PFSK-1 (cell line): ENCODE measurements around the gene KRTAP2-1.
"Not testable (repeated sequence)": the region's sequence is repeated elsewhere in the genome, so short reads cannot be mapped to it uniquely, and the experiment has no call there.

Source experiments
- FOXP2 ChIP-seq: optimal IDR thresholded peaks from 2 replicates; pipeline ENCODE3; 2011; ENCODE audit warnings: borderline replicate concordance, control low read depth, inconsistent platforms; ENCODE audit not compliant: insufficient read depth; ENCODE audit errors: extremely low read length, extremely low read depth
- POLR2AphosphoS5 ChIP-seq: IDR thresholded peaks from 2 replicates; pipeline ENCODE4 v1.6.1; 2012; ENCODE audit warnings: low read depth, mild to moderate bottlenecking, control low read depth, low read length, moderate library complexity
- SIN3A ChIP-seq: IDR thresholded peaks from 2 replicates; pipeline ENCODE4 v1.6.1; 2012; ENCODE audit warnings: mild to moderate bottlenecking, low read length, moderate library complexity, borderline replicate concordance; ENCODE audit not compliant: insufficient read depth
- TAF1 ChIP-seq: IDR thresholded peaks from 2 replicates; pipeline ENCODE4 v1.6.1; 2012; ENCODE audit warnings: low read length, control low read depth, borderline replicate concordance; ENCODE audit not compliant: insufficient read depth
- TF ChIP-seq, protein P1 (sequence below), 2 experiments: IDR thresholded peaks; 2 replicates each; pipeline versions ENCODE4 v1.6.1 to v1.8.0; 2011 to 2012; ENCODE audit warnings: low read depth in 2 of 2, low read length in 2 of 2, control low read depth in 1 of 2, inconsistent platforms in 1 of 2, mild to moderate bottlenecking in 1 of 2, moderate library complexity in 1 of 2; ENCODE audit not compliant: insufficient read depth in 1 of 2

KRTAP2-1 gene

GRCh38 chr17:41037853-41038350, 9.2 kb downstream of the KRTAP2-1 start:
- TF ChIP-seq, protein P1, sequence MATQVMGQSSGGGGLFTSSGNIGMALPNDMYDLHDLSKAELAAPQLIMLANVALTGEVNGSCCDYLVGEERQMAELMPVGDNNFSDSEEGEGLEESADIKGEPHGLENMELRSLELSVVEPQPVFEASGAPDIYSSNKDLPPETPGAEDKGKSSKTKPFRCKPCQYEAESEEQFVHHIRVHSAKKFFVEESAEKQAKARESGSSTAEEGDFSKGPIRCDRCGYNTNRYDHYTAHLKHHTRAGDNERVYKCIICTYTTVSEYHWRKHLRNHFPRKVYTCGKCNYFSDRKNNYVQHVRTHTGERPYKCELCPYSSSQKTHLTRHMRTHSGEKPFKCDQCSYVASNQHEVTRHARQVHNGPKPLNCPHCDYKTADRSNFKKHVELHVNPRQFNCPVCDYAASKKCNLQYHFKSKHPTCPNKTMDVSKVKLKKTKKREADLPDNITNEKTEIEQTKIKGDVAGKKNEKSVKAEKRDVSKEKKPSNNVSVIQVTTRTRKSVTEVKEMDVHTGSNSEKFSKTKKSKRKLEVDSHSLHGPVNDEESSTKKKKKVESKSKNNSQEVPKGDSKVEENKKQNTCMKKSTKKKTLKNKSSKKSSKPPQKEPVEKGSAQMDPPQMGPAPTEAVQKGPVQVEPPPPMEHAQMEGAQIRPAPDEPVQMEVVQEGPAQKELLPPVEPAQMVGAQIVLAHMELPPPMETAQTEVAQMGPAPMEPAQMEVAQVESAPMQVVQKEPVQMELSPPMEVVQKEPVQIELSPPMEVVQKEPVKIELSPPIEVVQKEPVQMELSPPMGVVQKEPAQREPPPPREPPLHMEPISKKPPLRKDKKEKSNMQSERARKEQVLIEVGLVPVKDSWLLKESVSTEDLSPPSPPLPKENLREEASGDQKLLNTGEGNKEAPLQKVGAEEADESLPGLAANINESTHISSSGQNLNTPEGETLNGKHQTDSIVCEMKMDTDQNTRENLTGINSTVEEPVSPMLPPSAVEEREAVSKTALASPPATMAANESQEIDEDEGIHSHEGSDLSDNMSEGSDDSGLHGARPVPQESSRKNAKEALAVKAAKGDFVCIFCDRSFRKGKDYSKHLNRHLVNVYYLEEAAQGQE (IDR thresholded peaks at IDR 0.05; ENCODE audit: insufficient read depth in 1 of 2, low read depth in 2 of 2, low read length in 2 of 2), result no peak
- TF ChIP-seq FOXP2, result no peak
- no peak for TF ChIP-seq SIN3A
- TF ChIP-seq TAF1, result no peak
- TF ChIP-seq POLR2AphosphoS5, result no peak

DNA sequence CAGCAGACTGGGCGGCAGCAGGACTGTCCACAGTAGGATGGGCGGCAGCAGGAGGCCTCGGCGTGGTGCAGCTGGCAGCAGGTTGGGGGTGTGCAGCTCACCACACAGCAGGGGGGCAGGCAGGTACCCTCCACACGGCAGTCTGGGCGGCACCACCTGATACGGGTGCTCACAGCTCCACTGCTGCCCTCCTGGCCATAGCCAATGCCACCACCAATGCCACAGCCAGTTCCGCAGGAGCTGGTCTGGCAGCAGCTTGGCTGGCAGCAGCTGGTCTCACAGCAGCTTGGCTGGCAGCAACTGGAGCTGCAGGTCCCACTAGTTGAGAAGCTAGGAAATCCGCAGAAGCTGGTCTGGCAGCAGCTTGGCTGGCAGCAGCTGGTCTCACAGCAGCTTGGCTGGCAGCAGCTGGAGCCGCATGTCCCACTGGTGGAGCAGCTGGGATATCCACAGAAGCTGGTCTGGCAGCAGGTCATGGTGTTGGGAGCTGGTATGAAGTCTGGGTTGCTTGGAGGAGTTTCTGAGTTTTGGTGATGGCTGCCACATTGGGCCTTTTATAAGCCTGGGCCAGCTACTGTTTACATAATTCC, 12.7 kb downstream of the KRTAP2-1 start, which contains the start of gene KRTAP1-3:
KRTAP1-3 (minus strand) TSS at position 529 of the 590 bp plus-strand sequence; CDS start at position 476, 53 bp downstream.
- TF ChIP-seq FOXP2, TAF1: not testable (repeated sequence)
- TF ChIP-seq, protein P1 (IDR thresholded peaks at IDR 0.05; ENCODE audit: insufficient read depth in 1 of 2, low read depth in 2 of 2, low read length in 2 of 2), result not testable (repeated sequence)

DNA sequence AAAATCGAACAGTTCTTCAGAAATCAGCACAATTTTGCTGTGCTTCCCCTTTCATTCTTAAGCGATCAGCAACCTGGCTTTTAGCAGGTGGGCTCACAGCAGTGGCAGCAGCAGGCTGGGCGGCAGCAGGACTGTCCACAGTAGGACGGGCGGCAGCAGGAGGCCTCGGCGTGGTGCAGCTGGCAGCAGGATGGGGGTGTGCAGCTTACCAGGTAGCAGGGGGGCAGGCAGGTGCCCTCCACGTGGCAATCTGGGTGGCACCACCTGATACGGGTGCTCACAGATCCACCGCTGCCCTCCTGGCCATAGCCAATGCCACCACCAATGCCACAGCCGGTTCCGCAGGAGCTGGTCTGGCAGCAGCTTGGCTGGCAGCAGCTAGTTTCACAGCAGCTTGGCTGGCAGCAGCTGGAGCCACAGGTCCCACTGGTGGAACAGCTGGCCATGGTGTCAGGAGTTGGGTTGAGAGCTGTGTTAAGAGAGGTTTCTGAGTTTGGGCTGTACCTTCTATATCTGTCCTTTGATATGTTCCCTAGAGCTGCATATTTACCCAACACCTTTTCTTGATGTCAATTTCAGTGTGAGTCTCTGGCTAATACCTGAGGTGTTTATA, 17.4 kb downstream of the KRTAP2-1 start, which contains the start of gene KRTAP1-4:
KRTAP1-4 (minus strand) TSS at position 563 of the 613 bp plus-strand sequence; CDS start at position 446, 117 bp downstream.
- TF ChIP-seq, protein P1 (IDR thresholded peaks at IDR 0.05; ENCODE audit: insufficient read depth in 1 of 2, low read depth in 2 of 2, low read length in 2 of 2), result no peak
- TF ChIP-seq POLR2AphosphoS5, result no peak
- TF ChIP-seq TAF1, result no peak
- TF ChIP-seq SIN3A, result no peak
- TF ChIP-seq FOXP2, result no peak

DNA sequence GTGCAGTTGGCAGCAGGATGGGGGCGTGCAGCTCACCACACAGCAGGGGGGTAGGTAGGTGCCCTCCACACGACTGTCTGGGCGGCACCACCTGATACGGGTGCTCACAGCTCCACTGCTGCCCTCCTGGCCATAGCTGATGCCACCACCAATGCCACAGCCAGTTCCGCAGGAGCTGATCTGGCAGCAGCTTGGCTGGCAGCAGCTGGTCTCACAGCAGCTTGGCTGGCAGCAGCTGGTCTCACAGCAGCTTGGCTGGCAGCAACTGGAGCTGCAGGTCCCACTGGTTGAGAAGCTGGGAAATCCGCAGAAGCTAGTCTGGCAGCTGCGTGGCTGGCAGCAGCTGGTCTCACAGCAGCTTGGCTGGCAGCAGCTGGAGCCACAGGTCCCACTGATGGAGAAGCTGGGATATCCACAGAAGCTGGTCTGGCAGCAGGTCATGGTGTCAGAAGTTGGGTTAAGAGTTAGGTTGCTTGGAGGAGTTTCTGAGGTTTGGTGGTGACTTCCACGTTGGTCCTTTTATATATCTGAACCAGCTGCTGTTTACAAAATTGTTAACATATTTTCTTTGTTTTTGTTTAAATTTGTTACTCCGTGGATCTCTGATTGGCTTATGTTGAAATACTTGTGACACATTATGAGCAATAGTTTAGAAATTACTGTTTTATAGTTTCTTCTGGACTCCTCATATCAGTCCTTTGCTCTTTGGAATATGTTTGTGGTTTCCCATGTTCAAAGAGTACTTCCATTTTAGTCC, 20.2 kb downstream of the KRTAP2-1 start, which contains the start of gene KRTAP1-5:
KRTAP1-5 (minus strand) TSS at position 494 of the 757 bp plus-strand sequence; CDS start at position 441, 53 bp downstream.
- TF ChIP-seq POLR2AphosphoS5 (no peak), TAF1 (no peak), SIN3A (no peak), FOXP2 (no peak)
- TF ChIP-seq, protein P1 (IDR thresholded peaks at IDR 0.05; ENCODE audit: insufficient read depth in 1 of 2, low read depth in 2 of 2, low read length in 2 of 2), result no peak
